Ascending aorta (tissue), 2 donors: ENCODE results near the gene TECR. TPM values are rescaled to one million over a fixed set of nuclear protein-coding genes. Genes with fewer than 3 reads are reported as not detected.
A peak's percentile ranks its signal among the peaks of the same experiment; 100 is the strongest.
"Not testable (repeated sequence)": the region's sequence is repeated elsewhere in the genome, so short reads cannot be mapped to it uniquely, and the experiment has no call there.

Experiments
- DNase-seq, 2 donors: peaks; one replicate each; pipeline ENCODE4 v3.0.0-alpha.2; 2019; ENCODE audit warnings: low spot score in 2 of 2
- H3K27ac ChIP-seq, 2 donors: fragments of 200-600 bp; sonication (generic); one replicate each; pipeline ENCODE4 v1.5.1; 2016 to 2017; ENCODE audit warnings: mild to moderate bottlenecking in 1 of 2
- H3K27me3 ChIP-seq: fragments of 200-600 bp; sonication (generic); one replicate; pipeline ENCODE4 v1.5.1; 2017
- H3K36me3 ChIP-seq, 2 donors: fragments of 200-600 bp; sonication (generic); one replicate each; pipeline ENCODE4 v1.5.1; 2016
- H3K4me1 ChIP-seq, 2 donors: fragments of 200-600 bp; sonication (generic); one replicate each; pipeline ENCODE4 v1.5.1; 2016 to 2017; ENCODE audit warnings: mild to moderate bottlenecking in 1 of 2
- H3K4me3 ChIP-seq, 2 donors: fragments of 200-600 bp; sonication (generic); one replicate each; pipeline ENCODE4 v1.5.1; 2016 to 2017; ENCODE audit warnings: mild to moderate bottlenecking in 1 of 2
- H3K9me3 ChIP-seq, 2 donors: fragments of 200-600 bp; sonication (generic); one replicate each; pipeline ENCODE4 v1.5.1; 2016
- CTCF ChIP-seq, 3 experiments: fragments of 200-600 bp in 2 of 3; fragments of 450-650 bp in 1 of 3; sonication (generic) in 2 of 3; IDR thresholded peaks; one replicate each; pipeline ENCODE4 v1.5.1; 2016 to 2019; ENCODE audit warnings: antibody characterized with exemption in 3 of 3, mild to moderate bottlenecking in 1 of 3, moderate library complexity in 1 of 3
- intact Hi-C: fragments of 100-400 bp; cut with DNase I; formaldehyde crosslinking; loops from one replicate; pipeline ENCODE4 v1.15.1; 2023
- total RNA-seq: library from RNA; depleted of rRNA; stranded (reverse); fragments of >200 nt; gene quantifications from one replicate; pipeline ENCODE4 v1.1.0, GENCODE V29; 2016

Gene TECR
- total RNA-seq, 1 donor from 2014 or later = 88.7 TPM

- DNase-seq = no peak
- intact Hi-C loops = loop anchor here (1.0 to 5.0 kb wide), 4 partner anchors 21 to 415 kb away; partner anchors contain the start of genes DNAJB1 and TECR
- Histone ChIP-seq H3K27me3 (no peaks in the 10 kb centered on the region), H3K36me3 (peaks cover 3 to 4% of the 10 kb centered on the region in 2 donors), H3K4me3 (peak overlapping the region in 1 of 2 donors; percentile 90), H3K4me1 (peaks cover 0 to 17% of the 10 kb centered on the region in 2 donors), H3K27ac (peak overlapping the region; percentile 24 to 51), H3K9me3 (no peaks in the 10 kb centered on the region)
- TF ChIP-seq CTCF (IDR thresholded peaks at IDR 0.05) = no peak
These were observed 32.6 kb upstream of the TECR start for GRCh38 chr19:14496834-14497227.

GRCh38 chr19:14497228-14497921 lies 32.0 kb upstream of the TECR start:
- TF ChIP-seq CTCF (IDR thresholded peaks at IDR 0.05) = no peak
- H3K9me3 ChIP-seq = no peaks in the 10 kb centered on the region
- peak overlapping the region; percentile 24 to 51 for H3K27ac ChIP-seq
- H3K4me3 ChIP-seq = no peak overlapping the region
- no peaks in the 10 kb centered on the region for H3K27me3 ChIP-seq
- H3K4me1 ChIP-seq = peaks cover 0 to 17% of the 10 kb centered on the region in 2 donors
- peaks cover 0 to 3% of the 10 kb centered on the region in 2 donors for H3K36me3 ChIP-seq
- intact Hi-C loops = loop anchor here (5.0 kb wide), 2 partner anchors 190 to 415 kb away; no protein-coding TSS in a partner anchor
- no peak for DNase-seq

- Histone ChIP-seq H3K27ac (no peak overlapping the region), H3K9me3 (no peaks in the 10 kb centered on the region), H3K4me1 (no peaks in the 10 kb centered on the region), H3K36me3 (no peaks in the 10 kb centered on the region), H3K4me3 (no peak overlapping the region), H3K27me3 (no peaks in the 10 kb centered on the region)
- no peak for TF ChIP-seq CTCF (IDR thresholded peaks at IDR 0.05)
- intact Hi-C loops = no loop called here
- DNase-seq = no peak
These were observed 26.9 kb upstream of the TECR start for GRCh38 chr19:14502334-14503092.

- no peak for TF ChIP-seq CTCF (IDR thresholded peaks at IDR 0.05)
- Histone ChIP-seq H3K9me3 (no peaks in the 10 kb centered on the region), H3K27me3 (no peaks in the 10 kb centered on the region), H3K27ac (no peak overlapping the region), H3K4me1 (no peaks in the 10 kb centered on the region), H3K4me3 (no peak overlapping the region), H3K36me3 (no peaks in the 10 kb centered on the region)
- no peak for DNase-seq
- intact Hi-C loops = no loop called here
These were observed 26.1 kb upstream of the TECR start for GRCh38 chr19:14503285-14503684.

- H3K27ac ChIP-seq, intact Hi-C loops, DNase-seq, H3K4me1 ChIP-seq, H3K27me3 ChIP-seq, H3K36me3 ChIP-seq, H3K9me3 ChIP-seq, H3K4me3 ChIP-seq: not testable (repeated sequence)
These were observed 24.8 kb upstream of the TECR start for GRCh38 chr19:14504575-14504974.
